ENCODE data around the gene AIRE.

Gene AIRE

DNA sequence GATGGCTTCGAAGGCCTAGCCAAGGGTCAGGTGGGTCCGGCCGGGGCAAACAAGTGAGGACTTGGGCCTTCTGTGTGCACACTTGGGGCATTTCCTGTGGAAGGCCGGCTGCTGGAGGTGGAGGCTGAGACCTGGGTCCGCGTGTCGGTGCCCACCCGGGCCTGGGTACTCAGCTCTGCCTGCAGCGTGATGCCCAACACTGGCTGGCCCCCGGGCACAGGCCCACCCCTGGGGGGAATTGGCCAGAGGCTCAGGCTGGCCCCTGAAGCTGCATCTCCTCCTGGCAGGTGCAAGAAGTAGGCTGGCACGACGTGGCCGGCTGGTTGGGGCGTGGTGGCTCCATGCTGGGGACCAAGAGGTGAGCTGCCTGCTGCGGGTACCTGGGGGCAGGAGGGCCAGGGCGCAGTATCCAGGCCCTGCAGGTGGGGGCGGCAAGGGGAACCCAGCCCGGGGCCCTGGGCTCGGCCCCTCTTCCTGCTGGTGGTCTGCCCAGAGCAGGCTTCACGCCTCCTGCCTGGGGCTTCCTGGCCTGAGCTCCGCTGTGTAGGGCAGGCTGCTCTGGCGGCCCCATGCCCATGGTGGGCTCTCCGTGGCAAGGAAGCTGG lies 36.3 kb downstream of the AIRE start:
- TF ChIP-seq, protein P1, sequence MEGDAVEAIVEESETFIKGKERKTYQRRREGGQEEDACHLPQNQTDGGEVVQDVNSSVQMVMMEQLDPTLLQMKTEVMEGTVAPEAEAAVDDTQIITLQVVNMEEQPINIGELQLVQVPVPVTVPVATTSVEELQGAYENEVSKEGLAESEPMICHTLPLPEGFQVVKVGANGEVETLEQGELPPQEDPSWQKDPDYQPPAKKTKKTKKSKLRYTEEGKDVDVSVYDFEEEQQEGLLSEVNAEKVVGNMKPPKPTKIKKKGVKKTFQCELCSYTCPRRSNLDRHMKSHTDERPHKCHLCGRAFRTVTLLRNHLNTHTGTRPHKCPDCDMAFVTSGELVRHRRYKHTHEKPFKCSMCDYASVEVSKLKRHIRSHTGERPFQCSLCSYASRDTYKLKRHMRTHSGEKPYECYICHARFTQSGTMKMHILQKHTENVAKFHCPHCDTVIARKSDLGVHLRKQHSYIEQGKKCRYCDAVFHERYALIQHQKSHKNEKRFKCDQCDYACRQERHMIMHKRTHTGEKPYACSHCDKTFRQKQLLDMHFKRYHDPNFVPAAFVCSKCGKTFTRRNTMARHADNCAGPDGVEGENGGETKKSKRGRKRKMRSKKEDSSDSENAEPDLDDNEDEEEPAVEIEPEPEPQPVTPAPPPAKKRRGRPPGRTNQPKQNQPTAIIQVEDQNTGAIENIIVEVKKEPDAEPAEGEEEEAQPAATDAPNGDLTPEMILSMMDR (IDR thresholded peaks at IDR 0.05; ENCODE audit: insufficient read depth, low read length, poor library complexity, severe bottlenecking), result no peak
- TF ChIP-seq EZH2phosphoT487 (conservative IDR thresholded peaks at IDR 0.05; ENCODE audit: low read length), result no peak
- Histone ChIP-seq H2AFZ (ENCODE audit: low read depth, low read length, severe bottlenecking) (no peak overlapping the region), H3K36me3 (ENCODE audit: low read length) (no peaks in the 10 kb centered on the region)

DNA sequence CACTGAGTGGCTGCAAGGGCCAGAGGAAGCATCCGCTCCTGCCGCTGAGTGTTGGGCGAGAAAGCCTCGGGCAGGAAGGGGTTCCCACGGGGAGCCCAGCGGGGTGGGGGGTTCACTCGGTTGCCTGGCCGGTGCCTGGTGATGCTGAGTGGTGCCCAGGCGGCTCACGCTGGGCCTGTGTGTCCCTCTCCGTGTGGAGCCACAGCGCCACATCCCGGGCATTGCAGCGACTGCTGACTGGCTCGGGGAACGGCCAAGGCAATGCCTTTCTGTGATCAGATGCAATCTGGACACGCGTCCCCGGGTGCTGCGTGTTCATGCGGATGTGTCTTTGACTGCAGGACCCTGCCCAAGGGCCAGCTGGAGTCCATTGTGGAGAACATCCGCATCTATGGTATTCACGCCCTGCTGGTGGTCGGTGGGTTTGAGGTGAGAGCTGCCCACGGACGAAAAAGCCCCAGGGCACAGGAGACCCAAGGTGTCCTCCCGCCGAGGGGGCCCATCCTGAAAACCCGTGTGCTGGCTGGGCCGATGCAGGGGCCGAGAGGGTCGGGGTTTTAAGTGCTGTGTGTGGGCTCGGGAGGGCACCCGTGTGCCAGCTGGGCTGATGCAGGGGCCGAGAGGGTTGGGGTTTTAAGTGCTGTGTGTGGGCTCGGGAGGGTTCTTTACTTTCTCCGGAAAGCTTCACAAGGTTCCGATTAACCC lies 37.1 kb downstream of the AIRE start:
- H4K20me1 ChIP-seq (ENCODE audit: low read depth, low read length), result no peaks in the 10 kb centered on the region
- no peaks in the 10 kb centered on the region for H3F3A ChIP-seq (ENCODE audit: insufficient read depth)
- no peaks in the 10 kb centered on the region for H3K36me3 ChIP-seq (ENCODE audit: low read length)
- H3K4me3 ChIP-seq (ENCODE audit: insufficient read depth, low read length, poor library complexity, severe bottlenecking), result no peak overlapping the region
- no peak overlapping the region for H3K4me2 ChIP-seq (ENCODE audit: low read depth, low read length, poor library complexity, severe bottlenecking)
- TF ChIP-seq EZH2phosphoT487 (conservative IDR thresholded peaks at IDR 0.05; ENCODE audit: low read length), result no peak
- TF ChIP-seq, protein P1 (IDR thresholded peaks at IDR 0.05; ENCODE audit: insufficient read depth, low read length, poor library complexity, severe bottlenecking), result no peak
- no peak overlapping the region for H3K9ac ChIP-seq (ENCODE audit: low read length)
- no peaks in the 10 kb centered on the region for H3K27me3 ChIP-seq (ENCODE audit: low read length)
- H3K9me3 ChIP-seq (ENCODE audit: insufficient read depth, low read length), result no peaks in the 10 kb centered on the region
- no peaks in the 10 kb centered on the region for H3K9me2 ChIP-seq (replicated peaks; ENCODE audit: insufficient read depth, low read length)
- H3K79me2 ChIP-seq (ENCODE audit: insufficient read depth, low read length), result no peaks in the 10 kb centered on the region
- H3K27ac ChIP-seq (ENCODE audit: low read depth, low read length), result no peak overlapping the region
- H2AFZ ChIP-seq (ENCODE audit: low read depth, low read length, severe bottlenecking), result no peak overlapping the region

More for the DNA sequence above, 36.3 kb downstream of the AIRE start:
- Histone ChIP-seq H3K27ac (ENCODE audit: low read depth, low read length) (no peak overlapping the region), H3K9me3 (ENCODE audit: insufficient read depth, low read length) (no peaks in the 10 kb centered on the region), H3F3A (ENCODE audit: insufficient read depth) (no peaks in the 10 kb centered on the region), H3K4me2 (ENCODE audit: low read depth, low read length, poor library complexity, severe bottlenecking) (no peak overlapping the region), H3K79me2 (ENCODE audit: insufficient read depth, low read length) (no peaks in the 10 kb centered on the region), H3K9ac (ENCODE audit: low read length) (no peak overlapping the region), H4K20me1 (ENCODE audit: low read depth, low read length) (no peaks in the 10 kb centered on the region), H3K9me2 (replicated peaks; ENCODE audit: insufficient read depth, low read length) (no peaks in the 10 kb centered on the region), H3K4me3 (ENCODE audit: insufficient read depth, low read length, poor library complexity, severe bottlenecking) (no peak overlapping the region), H3K27me3 (ENCODE audit: low read length) (no peaks in the 10 kb centered on the region)

DNA sequence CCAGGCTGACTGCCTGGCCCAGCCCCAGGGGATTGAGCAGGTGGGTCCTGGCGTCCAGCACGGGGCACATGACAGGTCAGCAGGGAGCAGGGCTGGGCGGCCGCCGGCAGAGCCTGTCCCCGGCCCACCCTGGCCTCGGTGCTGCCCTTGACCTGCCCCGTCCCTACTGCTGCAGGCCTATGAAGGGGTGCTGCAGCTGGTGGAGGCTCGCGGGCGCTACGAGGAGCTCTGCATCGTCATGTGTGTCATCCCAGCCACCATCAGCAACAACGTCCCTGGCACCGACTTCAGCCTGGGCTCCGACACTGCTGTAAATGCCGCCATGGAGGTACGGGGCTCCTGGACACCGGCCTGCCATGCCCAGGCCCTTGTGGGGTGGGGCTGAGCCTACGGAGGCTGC lies 37.9 kb downstream of the AIRE start:
- no peaks in the 10 kb centered on the region for H4K20me1 ChIP-seq (ENCODE audit: low read depth, low read length)
- H3K79me2 ChIP-seq (ENCODE audit: insufficient read depth, low read length), result no peaks in the 10 kb centered on the region
- no peak for TF ChIP-seq EZH2phosphoT487 (conservative IDR thresholded peaks at IDR 0.05; ENCODE audit: low read length)
- TF ChIP-seq, protein P1 (IDR thresholded peaks at IDR 0.05; ENCODE audit: insufficient read depth, low read length, poor library complexity, severe bottlenecking), result no peak
- no peaks in the 10 kb centered on the region for H3K36me3 ChIP-seq (ENCODE audit: low read length)
- no peak overlapping the region for H3K4me2 ChIP-seq (ENCODE audit: low read depth, low read length, poor library complexity, severe bottlenecking)
- no peak overlapping the region for H3K9ac ChIP-seq (ENCODE audit: low read length)
- H2AFZ ChIP-seq (ENCODE audit: low read depth, low read length, severe bottlenecking), result no peak overlapping the region
- H3K4me3 ChIP-seq (ENCODE audit: insufficient read depth, low read length, poor library complexity, severe bottlenecking), result no peak overlapping the region
- no peaks in the 10 kb centered on the region for H3K9me3 ChIP-seq (ENCODE audit: insufficient read depth, low read length)
- H3F3A ChIP-seq (ENCODE audit: insufficient read depth), result no peaks in the 10 kb centered on the region
- no peak overlapping the region for H3K27ac ChIP-seq (ENCODE audit: low read depth, low read length)
- no peaks in the 10 kb centered on the region for H3K27me3 ChIP-seq (ENCODE audit: low read length)
- no peaks in the 10 kb centered on the region for H3K9me2 ChIP-seq (replicated peaks; ENCODE audit: insufficient read depth, low read length)

Measured in SU-DHL-6 (cell line).